ENCODE data around the gene DCAKD.

DCAKD gene

DNA sequence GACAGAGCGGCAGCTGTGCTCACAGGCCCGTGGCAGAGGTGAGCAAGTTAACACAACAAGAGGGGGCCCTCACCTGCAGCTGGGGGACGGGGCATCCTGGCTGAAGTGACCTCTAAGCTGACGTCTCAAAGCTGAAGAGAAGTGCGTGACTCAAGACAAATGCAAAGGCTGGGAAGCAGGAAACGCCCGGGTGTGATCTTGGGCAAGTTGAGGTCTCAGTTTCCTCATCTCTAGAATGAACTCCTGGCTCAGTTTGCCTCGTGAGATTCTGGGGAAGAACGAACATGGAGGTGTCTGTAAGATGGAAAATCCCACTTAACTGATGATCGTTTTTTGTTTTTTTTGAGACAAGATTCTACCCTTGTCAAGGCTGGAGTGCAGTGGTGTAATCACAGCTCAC, 43.2 kb downstream of the DCAKD start:
- Histone ChIP-seq H3K4me2 (ENCODE audit: low read length) (no peak overlapping the region), H3K4ac (ENCODE audit: low read depth, low read length) (no peak overlapping the region), H3K4me1 (ENCODE audit: control insufficient read depth, low read depth, low read length) (peaks cover 8% of the 10 kb centered on the region), H3K79me2 (ENCODE audit: control insufficient read depth, insufficient read depth, low read length) (no peaks in the 10 kb centered on the region), H2AK5ac (ENCODE audit: low read length) (no peak overlapping the region), H2BK5ac (ENCODE audit: low read length) (no peak overlapping the region), H3K9ac (ENCODE audit: low read length) (no peak overlapping the region), H3K56ac (ENCODE audit: low read length) (no peak overlapping the region), H4K5ac (ENCODE audit: low read length) (no peak overlapping the region), H4K8ac (ENCODE audit: low read depth, low read length) (no peak overlapping the region), H3K27ac (ENCODE audit: low read depth, low read length) (no peak overlapping the region), H2BK15ac (replicated peaks; ENCODE audit: low read depth) (no peak overlapping the region), H3K79me1 (ENCODE audit: low read length) (no peaks in the 10 kb centered on the region), H2BK120ac (ENCODE audit: low read depth, low read length) (no peak overlapping the region), H3K36me3 (ENCODE audit: control insufficient read depth, insufficient read depth, low read length) (no peaks in the 10 kb centered on the region), H3K4me3 (ENCODE audit: low read length) (no peak overlapping the region), H3K23ac (ENCODE audit: low read length) (no peak overlapping the region), H3K18ac (ENCODE audit: low read length) (no peak overlapping the region), H3K27me3 (ENCODE audit: insufficient read depth, low read length, poor library complexity) (no peaks in the 10 kb centered on the region)
- DNase-seq: no peak
- no CpG with 5 or more reads among the region's 10 CpGs for WGBS (ENCODE audit: extremely low coverage, insufficient coverage, low lambda C conversion rate)

DNA sequence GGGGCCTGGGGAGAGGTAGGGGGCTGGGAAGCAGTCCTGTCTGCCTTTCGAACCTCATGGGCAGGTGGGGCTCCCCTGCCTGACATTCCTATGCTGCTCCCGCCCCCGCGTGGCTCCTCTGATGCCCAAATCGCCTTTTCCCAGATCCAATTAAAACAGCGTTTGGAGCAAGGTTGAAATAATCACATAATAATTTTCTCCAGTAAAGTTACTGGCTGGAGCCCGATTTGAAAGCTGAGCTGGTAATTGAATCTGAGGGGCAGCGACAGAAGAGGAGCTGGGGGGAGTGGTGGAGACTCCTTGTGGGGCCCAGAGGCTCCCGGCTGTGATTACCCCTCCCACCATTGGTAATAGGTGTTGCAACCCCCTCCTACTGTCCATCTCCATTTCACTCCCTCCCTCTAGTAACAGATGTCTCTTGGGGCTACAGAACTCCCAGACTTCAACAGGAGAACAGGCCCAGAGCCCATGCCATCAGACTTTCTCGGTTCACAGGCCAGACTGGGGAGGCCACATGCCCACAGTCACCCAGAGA, 44.4 kb downstream of the DCAKD start:
- H3K18ac ChIP-seq (ENCODE audit: low read length): peak overlapping the region; percentile 6
- no peak overlapping the region for H2BK15ac ChIP-seq (replicated peaks; ENCODE audit: low read depth)
- H3K4ac ChIP-seq (ENCODE audit: low read depth, low read length): no peak overlapping the region
- H3K27me3 ChIP-seq (ENCODE audit: insufficient read depth, low read length, poor library complexity): no peaks in the 10 kb centered on the region
- no peak overlapping the region for H3K9ac ChIP-seq (ENCODE audit: low read length)
- H3K4me2 ChIP-seq (ENCODE audit: low read length): no peak overlapping the region
- H4K8ac ChIP-seq (ENCODE audit: low read depth, low read length): no peak overlapping the region
- peak overlapping the region; percentile 64 for H3K56ac ChIP-seq (ENCODE audit: low read length)
- no CpG with 5 or more reads among the region's 10 CpGs for WGBS (ENCODE audit: extremely low coverage, insufficient coverage, low lambda C conversion rate)
- no peak overlapping the region for H2BK120ac ChIP-seq (ENCODE audit: low read depth, low read length)
- no peak overlapping the region for H3K4me3 ChIP-seq (ENCODE audit: low read length)
- H3K79me2 ChIP-seq (ENCODE audit: control insufficient read depth, insufficient read depth, low read length): no peaks in the 10 kb centered on the region
- H3K4me1 ChIP-seq (ENCODE audit: control insufficient read depth, low read depth, low read length): peaks cover 8% of the 10 kb centered on the region
- H3K36me3 ChIP-seq (ENCODE audit: control insufficient read depth, insufficient read depth, low read length): no peaks in the 10 kb centered on the region
- no peak overlapping the region for H3K23ac ChIP-seq (ENCODE audit: low read length)
- no peak overlapping the region for H2BK5ac ChIP-seq (ENCODE audit: low read length)
- H3K27ac ChIP-seq (ENCODE audit: low read depth, low read length): no peak overlapping the region
- H2AK5ac ChIP-seq (ENCODE audit: low read length): no peak overlapping the region
- peak; percentile 33 for DNase-seq
- no peak overlapping the region for H4K5ac ChIP-seq (ENCODE audit: low read length)
- H3K79me1 ChIP-seq (ENCODE audit: low read length): no peaks in the 10 kb centered on the region

DNA sequence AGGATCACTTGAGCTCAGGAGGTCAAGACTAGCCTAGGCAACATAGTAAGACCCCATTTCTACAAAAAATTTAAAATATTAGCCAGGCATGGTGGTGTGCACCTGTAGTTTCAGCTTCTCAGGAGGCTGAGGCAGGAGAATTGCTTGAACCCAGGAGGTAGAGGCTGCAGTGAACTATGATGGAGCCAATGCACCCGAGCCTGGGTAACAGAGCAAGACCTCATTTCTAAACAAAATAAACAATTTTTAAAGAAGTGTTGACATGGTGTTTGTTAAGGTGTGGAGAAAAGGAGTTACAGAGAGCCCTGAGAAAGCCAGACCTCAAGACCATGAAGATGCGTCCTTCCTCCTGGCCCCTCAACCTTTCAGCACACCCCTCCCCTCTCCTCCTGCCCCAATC, 45.7 kb downstream of the DCAKD start:
- DNase-seq: no peak
- Histone ChIP-seq H3K4me2 (ENCODE audit: low read length) (no peak overlapping the region), H3K36me3 (ENCODE audit: control insufficient read depth, insufficient read depth, low read length) (no peaks in the 10 kb centered on the region), H2AK5ac (ENCODE audit: low read length) (no peak overlapping the region), H3K79me2 (ENCODE audit: control insufficient read depth, insufficient read depth, low read length) (no peaks in the 10 kb centered on the region), H4K5ac (ENCODE audit: low read length) (no peak overlapping the region), H2BK15ac (replicated peaks; ENCODE audit: low read depth) (no peak overlapping the region), H2BK120ac (ENCODE audit: low read depth, low read length) (no peak overlapping the region), H3K18ac (ENCODE audit: low read length) (no peak overlapping the region), H4K8ac (ENCODE audit: low read depth, low read length) (no peak overlapping the region), H3K23ac (ENCODE audit: low read length) (no peak overlapping the region), H3K27me3 (ENCODE audit: insufficient read depth, low read length, poor library complexity) (no peaks in the 10 kb centered on the region), H3K4ac (ENCODE audit: low read depth, low read length) (no peak overlapping the region), H3K79me1 (ENCODE audit: low read length) (no peaks in the 10 kb centered on the region), H3K27ac (ENCODE audit: low read depth, low read length) (no peak overlapping the region), H3K4me1 (ENCODE audit: control insufficient read depth, low read depth, low read length) (peaks cover 8% of the 10 kb centered on the region), H3K4me3 (ENCODE audit: low read length) (no peak overlapping the region), H2BK5ac (ENCODE audit: low read length) (no peak overlapping the region), H3K9ac (ENCODE audit: low read length) (no peak overlapping the region), H3K56ac (ENCODE audit: low read length) (no peak overlapping the region)
- no CpG with 5 or more reads among the region's 2 CpGs for WGBS (ENCODE audit: extremely low coverage, insufficient coverage, low lambda C conversion rate)

DNA sequence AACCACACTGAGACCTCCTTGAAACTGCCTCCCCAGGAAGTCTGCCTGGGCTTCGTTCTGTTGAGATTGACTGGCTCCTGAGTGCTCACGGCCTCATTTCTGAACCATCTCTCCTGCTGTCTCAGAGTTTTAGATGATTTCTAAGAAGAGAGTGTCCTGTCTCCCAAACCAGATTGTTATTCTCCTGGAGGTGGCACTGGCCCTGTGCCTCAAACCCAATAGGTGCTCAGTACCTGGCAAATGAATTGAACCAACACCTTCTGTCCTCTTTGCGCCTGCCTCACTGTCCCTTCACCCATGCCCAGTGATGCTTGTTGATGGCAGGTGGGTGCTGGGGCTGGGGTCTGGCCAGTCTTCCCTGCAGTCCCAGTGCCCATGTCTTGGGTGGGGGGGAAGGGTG, 47.0 kb downstream of the DCAKD start:
- H3K9ac ChIP-seq (ENCODE audit: low read length): peak overlapping the region; percentile 17
- no peaks in the 10 kb centered on the region for H3K27me3 ChIP-seq (ENCODE audit: insufficient read depth, low read length, poor library complexity)
- no peaks in the 10 kb centered on the region for H3K79me2 ChIP-seq (ENCODE audit: control insufficient read depth, insufficient read depth, low read length)
- H3K4me2 ChIP-seq (ENCODE audit: low read length): no peak overlapping the region
- no peak overlapping the region for H2BK120ac ChIP-seq (ENCODE audit: low read depth, low read length)
- no peak overlapping the region for H3K27ac ChIP-seq (ENCODE audit: low read depth, low read length)
- no peak overlapping the region for H2BK15ac ChIP-seq (replicated peaks; ENCODE audit: low read depth)
- peak overlapping the region; percentile 60 for H3K56ac ChIP-seq (ENCODE audit: low read length)
- no peaks in the 10 kb centered on the region for H3K79me1 ChIP-seq (ENCODE audit: low read length)
- no peak overlapping the region for H3K23ac ChIP-seq (ENCODE audit: low read length)
- WGBS (ENCODE audit: extremely low coverage, insufficient coverage, low lambda C conversion rate): no CpG with 5 or more reads among the region's 3 CpGs
- no peak overlapping the region for H3K4me3 ChIP-seq (ENCODE audit: low read length)
- no peak overlapping the region for H4K8ac ChIP-seq (ENCODE audit: low read depth, low read length)
- H3K4me1 ChIP-seq (ENCODE audit: control insufficient read depth, low read depth, low read length): peaks cover 8% of the 10 kb centered on the region
- H2AK5ac ChIP-seq (ENCODE audit: low read length): no peak overlapping the region
- no peak overlapping the region for H4K5ac ChIP-seq (ENCODE audit: low read length)
- H3K36me3 ChIP-seq (ENCODE audit: control insufficient read depth, insufficient read depth, low read length): no peaks in the 10 kb centered on the region
- no peak for DNase-seq
- no peak overlapping the region for H3K4ac ChIP-seq (ENCODE audit: low read depth, low read length)
- H3K18ac ChIP-seq (ENCODE audit: low read length): no peak overlapping the region
- peak overlapping the region; percentile 28 for H2BK5ac ChIP-seq (ENCODE audit: low read length)

DNA sequence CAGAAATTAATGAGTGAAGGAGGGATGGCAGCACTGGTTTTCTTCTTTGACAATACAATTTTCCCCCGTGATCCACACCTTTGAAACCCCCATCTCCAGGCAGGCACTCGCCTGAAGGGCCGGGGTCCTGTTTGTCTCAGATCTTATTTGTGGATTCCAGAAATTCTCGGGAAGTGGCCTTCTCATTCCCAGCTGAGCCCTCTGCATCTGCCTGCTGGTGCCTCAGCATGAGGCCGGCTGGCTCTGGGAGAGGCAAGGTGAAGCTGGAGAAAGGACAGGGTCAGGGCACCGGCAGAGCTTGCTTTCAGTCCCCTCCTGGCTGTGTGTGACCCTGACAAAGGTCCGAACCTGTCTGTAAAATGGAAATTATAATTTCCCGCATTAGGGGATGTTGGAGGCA, 47.6 kb downstream of the DCAKD start:
- Histone ChIP-seq H3K27me3 (ENCODE audit: insufficient read depth, low read length, poor library complexity) (no peaks in the 10 kb centered on the region), H2BK5ac (ENCODE audit: low read length) (no peak overlapping the region), H3K4me2 (ENCODE audit: low read length) (no peak overlapping the region), H3K56ac (ENCODE audit: low read length) (peak overlapping the region; percentile 60), H3K9ac (ENCODE audit: low read length) (peak overlapping the region; percentile 17), H3K23ac (ENCODE audit: low read length) (no peak overlapping the region), H3K36me3 (ENCODE audit: control insufficient read depth, insufficient read depth, low read length) (no peaks in the 10 kb centered on the region), H2BK15ac (replicated peaks; ENCODE audit: low read depth) (no peak overlapping the region), H3K4me1 (ENCODE audit: control insufficient read depth, low read depth, low read length) (peaks cover 8% of the 10 kb centered on the region), H3K18ac (ENCODE audit: low read length) (peak overlapping the region; percentile 44), H3K79me2 (ENCODE audit: control insufficient read depth, insufficient read depth, low read length) (no peaks in the 10 kb centered on the region), H3K4me3 (ENCODE audit: low read length) (no peak overlapping the region), H2AK5ac (ENCODE audit: low read length) (no peak overlapping the region), H3K4ac (ENCODE audit: low read depth, low read length) (no peak overlapping the region), H4K8ac (ENCODE audit: low read depth, low read length) (no peak overlapping the region), H3K27ac (ENCODE audit: low read depth, low read length) (no peak overlapping the region), H4K5ac (ENCODE audit: low read length) (no peak overlapping the region), H3K79me1 (ENCODE audit: low read length) (no peaks in the 10 kb centered on the region), H2BK120ac (ENCODE audit: low read depth, low read length) (no peak overlapping the region)
- WGBS (ENCODE audit: extremely low coverage, insufficient coverage, low lambda C conversion rate): no CpG with 5 or more reads among the region's 8 CpGs
- peak; percentile 71 for DNase-seq

DNA sequence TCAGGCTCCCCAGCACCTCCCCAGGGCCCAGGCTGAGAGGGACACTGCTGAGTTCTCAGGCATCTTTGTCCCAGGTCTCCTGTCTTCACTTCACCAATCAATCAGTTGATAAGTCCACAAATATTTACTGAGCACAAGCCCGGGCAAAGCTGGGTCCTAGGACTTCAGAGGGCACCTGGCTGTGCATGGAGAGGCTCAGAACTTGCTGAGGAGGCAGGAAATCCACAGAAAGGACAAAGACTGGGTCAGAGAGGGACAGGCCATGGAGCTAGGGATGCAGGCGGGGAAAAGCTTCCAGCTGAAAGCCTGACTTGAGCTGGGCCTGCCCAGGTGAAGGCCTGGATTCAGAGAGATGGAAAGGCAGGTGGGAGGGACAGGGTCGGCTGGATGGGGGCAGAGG, 50.1 kb downstream of the DCAKD start:
- Histone ChIP-seq H3K27me3 (ENCODE audit: insufficient read depth, low read length, poor library complexity) (no peaks in the 10 kb centered on the region), H3K18ac (ENCODE audit: low read length) (no peak overlapping the region), H3K4me3 (ENCODE audit: low read length) (no peak overlapping the region), H3K4ac (ENCODE audit: low read depth, low read length) (no peak overlapping the region), H4K5ac (ENCODE audit: low read length) (no peak overlapping the region), H3K79me2 (ENCODE audit: control insufficient read depth, insufficient read depth, low read length) (no peaks in the 10 kb centered on the region), H2AK5ac (ENCODE audit: low read length) (no peak overlapping the region), H3K9ac (ENCODE audit: low read length) (no peak overlapping the region), H3K4me2 (ENCODE audit: low read length) (no peak overlapping the region), H2BK15ac (replicated peaks; ENCODE audit: low read depth) (no peak overlapping the region), H3K36me3 (ENCODE audit: control insufficient read depth, insufficient read depth, low read length) (no peaks in the 10 kb centered on the region), H3K79me1 (ENCODE audit: low read length) (no peaks in the 10 kb centered on the region), H2BK120ac (ENCODE audit: low read depth, low read length) (no peak overlapping the region), H2BK5ac (ENCODE audit: low read length) (no peak overlapping the region), H3K23ac (ENCODE audit: low read length) (no peak overlapping the region), H3K4me1 (ENCODE audit: control insufficient read depth, low read depth, low read length) (peaks cover 7% of the 10 kb centered on the region), H4K8ac (ENCODE audit: low read depth, low read length) (no peak overlapping the region), H3K56ac (ENCODE audit: low read length) (no peak overlapping the region), H3K27ac (ENCODE audit: low read depth, low read length) (no peak overlapping the region)
- no CpG with 5 or more reads among the region's 3 CpGs for WGBS (ENCODE audit: extremely low coverage, insufficient coverage, low lambda C conversion rate)
- no peak for DNase-seq

Data from mesendoderm (in vitro differentiated cells).